HG03342 (cell line): Measurements from ENCODE around the gene KATNBL1.

Experiments
- ATAC-seq: cut with Tn5 transposase; IDR thresholded peaks from one replicate; pipeline ENCODE4 v1.9.1; 2021; ENCODE audit warnings: mild to moderate bottlenecking, moderate library complexity; ENCODE audit not compliant: unreplicated experiment

KATNBL1 gene

GRCh38 chr15:34119291-34119690 lies 90.6 kb downstream of the KATNBL1 start:
- no peak for ATAC-seq

- no peak for ATAC-seq
These were observed 93.3 kb downstream of the KATNBL1 start for GRCh38 chr15:34116620-34117019.

GRCh38 chr15:34114739-34115138 lies 95.2 kb downstream of the KATNBL1 start:
- ATAC-seq: no peak

DNA sequence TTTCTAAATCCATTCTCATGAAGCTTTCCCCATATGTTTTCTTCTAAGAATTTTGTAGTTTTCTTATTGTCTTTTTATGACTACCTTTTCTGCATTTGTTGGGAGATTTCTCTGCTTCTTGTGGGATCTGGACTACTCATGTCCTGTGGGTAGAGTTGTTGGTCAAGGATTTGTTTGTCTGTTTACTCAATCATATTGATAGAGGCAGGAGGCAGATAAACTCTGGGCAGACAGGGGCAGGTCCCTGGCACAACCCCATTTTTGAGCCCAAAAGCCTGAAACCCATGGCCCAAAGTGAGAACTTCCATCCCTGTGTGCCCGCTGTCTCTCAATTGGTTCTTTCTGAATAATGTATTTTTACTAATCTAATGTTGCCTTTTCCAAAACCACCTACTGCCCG lies 95.7 kb downstream of the KATNBL1 start:
- ATAC-seq: no peak

GRCh38 chr15:34111488-34111887 lies 98.4 kb downstream of the KATNBL1 start:
- ATAC-seq: no peak

DNA sequence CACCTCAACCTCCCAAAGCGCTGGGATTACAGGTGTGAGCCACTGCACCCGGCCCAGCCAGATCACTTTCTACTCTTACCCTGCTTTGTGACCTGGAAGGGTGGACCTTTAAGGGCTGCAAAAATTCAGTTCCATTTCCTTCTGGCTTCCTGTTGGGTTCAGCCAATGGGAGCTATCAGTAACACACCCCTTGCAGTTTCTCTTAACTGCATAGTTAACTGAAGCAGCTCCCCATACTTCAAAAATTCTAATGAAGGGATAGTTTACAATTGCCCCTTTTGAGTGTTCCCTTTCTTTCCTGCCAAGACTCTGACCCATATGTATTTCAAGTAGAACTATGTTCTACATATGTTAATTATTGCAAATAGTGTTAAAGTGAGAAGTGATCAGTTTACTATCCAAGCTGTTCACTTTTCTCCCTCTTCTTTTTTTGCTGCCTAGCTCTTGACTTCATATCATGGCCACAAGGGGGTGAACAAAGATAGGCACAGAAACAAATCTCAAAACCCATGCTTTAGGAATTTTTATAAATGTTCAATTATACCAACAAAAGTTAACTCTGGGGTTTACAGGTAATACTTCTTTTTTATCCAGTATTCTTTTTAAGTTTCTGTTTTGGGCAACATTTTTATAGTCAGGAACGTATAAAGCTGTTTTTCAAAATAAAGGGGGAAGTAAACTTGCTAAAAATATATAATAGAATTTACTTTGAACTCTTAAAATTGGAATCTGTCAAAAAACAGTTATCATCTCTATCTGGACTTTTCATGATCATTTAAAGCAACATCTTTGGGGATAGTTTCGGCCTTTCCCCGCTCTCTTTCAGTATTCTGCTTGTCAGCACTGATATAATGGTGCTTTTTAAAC lies 99.9 kb downstream of the KATNBL1 start:
- peak; percentile 51 for ATAC-seq

DNA sequence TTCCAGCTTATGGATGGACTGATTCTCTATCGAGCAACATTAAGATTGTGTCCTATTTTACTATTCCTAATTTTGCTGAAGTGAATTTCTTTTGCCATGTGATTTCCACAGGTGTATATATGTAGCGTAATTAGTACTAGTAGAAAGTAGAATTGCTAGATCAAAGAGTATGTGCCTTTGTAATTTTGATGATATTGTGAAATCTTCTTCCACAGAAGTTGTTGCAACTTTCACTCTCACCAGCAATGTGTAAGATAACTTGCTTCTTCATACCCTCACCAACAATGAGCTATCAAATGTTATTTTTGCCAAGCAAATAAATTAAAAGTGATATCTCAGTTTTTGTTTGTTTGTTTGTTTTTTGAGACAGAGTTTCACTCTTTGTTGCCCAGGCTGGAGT lies 102.6 kb downstream of the KATNBL1 start:
- no peak for ATAC-seq

DNA sequence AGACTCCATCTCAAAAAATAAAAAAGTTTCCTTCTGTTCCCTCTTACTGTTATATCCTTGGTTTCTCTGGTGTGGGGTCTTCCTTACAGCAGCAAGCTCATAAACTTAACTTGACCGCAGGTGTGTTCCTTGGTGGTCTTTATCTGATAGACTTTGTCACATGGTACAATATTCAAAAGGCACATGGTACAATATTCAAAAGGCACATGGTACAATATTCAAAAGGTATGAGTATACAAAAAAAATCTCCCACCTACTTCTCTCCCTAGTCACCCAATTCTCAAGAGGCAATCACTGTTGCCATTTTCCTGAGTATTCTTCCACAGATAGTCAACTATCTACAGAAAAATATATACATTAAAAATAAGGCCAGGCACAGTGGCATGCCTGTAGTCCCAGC lies 103.5 kb downstream of the KATNBL1 start:
- ATAC-seq: no peak

DNA sequence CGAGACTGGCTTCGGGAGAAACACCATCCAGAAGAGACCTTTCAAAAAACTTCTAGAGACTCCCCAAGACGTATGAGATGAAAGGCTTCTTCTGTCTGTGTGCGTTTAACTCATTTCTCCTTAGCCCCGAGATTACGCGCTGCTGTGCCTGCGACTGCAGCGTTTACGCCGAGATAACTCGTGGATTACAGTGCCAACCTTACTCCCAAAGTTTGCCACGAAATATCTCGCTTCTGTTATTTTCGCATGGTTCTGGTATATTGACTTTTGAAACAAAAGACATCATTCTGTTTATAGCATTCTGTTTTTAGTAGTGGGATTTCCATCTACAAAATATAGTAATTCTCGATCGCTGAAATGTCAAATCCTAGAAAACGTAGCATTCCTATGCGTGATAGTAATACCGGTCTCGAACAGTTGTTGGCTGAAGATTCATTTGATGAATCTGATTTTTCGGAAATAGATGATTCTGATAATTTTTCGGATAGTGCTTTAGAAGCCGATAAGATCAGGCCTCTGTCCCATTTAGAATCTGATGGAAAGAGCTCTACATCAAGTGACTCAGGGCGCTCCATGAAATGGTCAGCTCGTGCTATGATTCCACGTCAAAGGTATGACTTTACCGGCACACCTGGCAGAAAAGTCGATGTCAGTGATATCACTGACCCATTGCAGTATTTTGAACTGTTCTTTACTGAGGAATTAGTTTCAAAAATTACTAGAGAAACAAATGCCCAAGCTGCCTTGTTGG lies 107.5 kb downstream of the KATNBL1 start:
- no peak for ATAC-seq

- peak; percentile 96 for ATAC-seq
These were observed 108.3 kb downstream of the KATNBL1 start, which contains the start of the genes EMC7 and PGBD4 for GRCh38 chr15:34101366-34102174. EMC7 (minus strand) TSS chr15:34101862; CDS start chr15:34101839, 23 bp downstream. PGBD4 (plus strand) TSS chr15:34102083; CDS start chr15:34102532, 449 bp downstream.

DNA sequence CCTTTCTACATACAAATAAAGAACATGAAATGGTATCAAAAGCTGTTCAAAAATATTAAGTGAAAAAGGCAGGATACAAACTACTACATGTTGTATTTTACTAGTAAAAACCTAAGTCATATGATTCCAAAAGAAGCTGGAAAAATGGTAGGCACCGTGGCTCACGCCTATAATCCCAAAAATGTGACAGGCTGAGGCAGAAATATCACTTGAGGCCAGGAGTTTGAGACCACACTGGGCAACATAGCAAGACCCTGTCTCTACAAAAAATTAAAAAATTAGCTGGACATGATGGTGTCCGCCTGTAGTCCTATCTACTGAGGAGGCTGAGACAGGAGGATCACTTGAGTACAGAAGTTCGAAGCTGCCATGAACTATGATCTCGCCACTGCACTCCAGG lies 110.0 kb downstream of the KATNBL1 start:
- no peak for ATAC-seq
